ENCODE data around the gene TVP23C. TPM values are rescaled to one million over a fixed set of nuclear protein-coding genes. Genes with fewer than 3 reads are reported as not detected.
"Not testable (repeated sequence)": the region's sequence is repeated elsewhere in the genome, so short reads cannot be mapped to it uniquely, and the experiment has no call there.

TVP23C gene
- total RNA-seq, 2 experiments from 2014 or later = 14.8 to 16.0 TPM

DNA sequence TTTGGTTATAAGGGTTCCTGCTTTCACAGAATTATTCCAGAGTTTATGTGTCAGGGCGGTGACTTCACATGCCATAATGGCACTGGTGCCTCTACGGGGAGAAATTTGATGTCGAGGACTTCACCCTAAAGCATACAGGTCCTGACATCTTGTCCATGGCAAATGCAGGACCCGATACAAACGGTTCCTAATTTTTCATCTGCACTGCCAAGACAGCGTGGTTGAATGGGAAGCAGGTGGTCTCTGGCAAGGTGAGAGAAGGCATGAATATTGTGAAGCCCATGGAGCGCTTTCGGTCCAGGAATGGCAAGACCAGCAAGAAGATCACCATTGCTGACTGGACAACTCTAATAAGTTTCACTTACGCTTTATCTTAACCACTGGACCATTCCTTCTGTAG, 56.3 kb downstream of the TVP23C start:
- ChIA-PET CTCF (no interaction called here), POLR2A (no interaction called here)
- no peaks in the 10 kb centered on the region for H3K27me3 Mint-ChIP-seq
- ATAC-seq (ENCODE audit: poor library complexity) (no peak), DNase-seq (no peak)
- no peaks in the 10 kb centered on the region for H3K9me3 Mint-ChIP-seq
- peaks cover 6% of the 10 kb centered on the region for H3K4me1 Mint-ChIP-seq (ENCODE audit: low read depth)
- no peak overlapping the region for H3K27ac ChIP-seq (ENCODE audit: low read depth in 1 of 2, low read length in 2 of 2)
- no peak overlapping the region for H3K27ac Mint-ChIP-seq
- no peak overlapping the region for H3K4me3 Mint-ChIP-seq
- no peaks in the 10 kb centered on the region for H3K9me3 ChIP-seq (ENCODE audit: control insufficient read depth in 1 of 2, insufficient read depth in 1 of 2, low read length in 2 of 2)
- H3K27me3 ChIP-seq (ENCODE audit: control insufficient read depth in 1 of 2, insufficient read depth in 2 of 2, low read length in 2 of 2) = no peaks in the 10 kb centered on the region
- H3K4me1 ChIP-seq (ENCODE audit: insufficient read depth, low read length) = peaks cover 10% of the 10 kb centered on the region
- intact Hi-C loops (cut with DNase I, micrococcal nuclease) = no loop called here
- TF ChIP-seq, protein P1, sequence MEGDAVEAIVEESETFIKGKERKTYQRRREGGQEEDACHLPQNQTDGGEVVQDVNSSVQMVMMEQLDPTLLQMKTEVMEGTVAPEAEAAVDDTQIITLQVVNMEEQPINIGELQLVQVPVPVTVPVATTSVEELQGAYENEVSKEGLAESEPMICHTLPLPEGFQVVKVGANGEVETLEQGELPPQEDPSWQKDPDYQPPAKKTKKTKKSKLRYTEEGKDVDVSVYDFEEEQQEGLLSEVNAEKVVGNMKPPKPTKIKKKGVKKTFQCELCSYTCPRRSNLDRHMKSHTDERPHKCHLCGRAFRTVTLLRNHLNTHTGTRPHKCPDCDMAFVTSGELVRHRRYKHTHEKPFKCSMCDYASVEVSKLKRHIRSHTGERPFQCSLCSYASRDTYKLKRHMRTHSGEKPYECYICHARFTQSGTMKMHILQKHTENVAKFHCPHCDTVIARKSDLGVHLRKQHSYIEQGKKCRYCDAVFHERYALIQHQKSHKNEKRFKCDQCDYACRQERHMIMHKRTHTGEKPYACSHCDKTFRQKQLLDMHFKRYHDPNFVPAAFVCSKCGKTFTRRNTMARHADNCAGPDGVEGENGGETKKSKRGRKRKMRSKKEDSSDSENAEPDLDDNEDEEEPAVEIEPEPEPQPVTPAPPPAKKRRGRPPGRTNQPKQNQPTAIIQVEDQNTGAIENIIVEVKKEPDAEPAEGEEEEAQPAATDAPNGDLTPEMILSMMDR (IDR thresholded peaks at IDR 0.05) = no peak
- peaks cover 7% of the 10 kb centered on the region for H3K36me3 ChIP-seq (ENCODE audit: insufficient read depth, low read length)
- H3K36me3 Mint-ChIP-seq (ENCODE audit: low read depth) = peaks cover 28% of the 10 kb centered on the region
- H3K4me3 ChIP-seq (ENCODE audit: low read length) = no peak overlapping the region

DNA sequence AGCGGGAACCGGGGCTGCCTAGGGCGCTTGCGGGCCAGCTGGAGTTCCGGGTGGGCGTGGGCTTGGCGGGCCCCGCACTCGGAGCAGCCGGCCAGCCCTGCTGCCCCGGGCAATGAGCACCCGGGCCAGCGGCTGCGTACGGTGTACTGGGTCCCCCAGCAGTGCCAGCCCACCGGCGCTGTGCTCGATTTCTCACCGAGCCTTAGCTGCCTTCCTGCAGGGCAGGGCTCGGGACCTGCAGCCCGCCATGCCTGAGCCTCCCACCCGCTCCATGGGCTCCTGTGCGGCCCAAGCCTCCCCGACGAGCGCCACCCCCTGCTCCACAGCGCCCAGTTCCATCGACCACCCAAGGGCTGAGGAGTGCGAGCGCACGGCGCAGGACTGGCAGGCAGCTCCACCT, 57.6 kb downstream of the TVP23C start:
- H3K27ac ChIP-seq (ENCODE audit: low read depth in 1 of 2, low read length in 2 of 2); intact Hi-C loops (cut with DNase I, micrococcal nuclease); H3K27me3 ChIP-seq (ENCODE audit: control insufficient read depth in 1 of 2, insufficient read depth in 2 of 2, low read length in 2 of 2); DNase-seq; H3K4me3 Mint-ChIP-seq; H3K9me3 ChIP-seq (ENCODE audit: control insufficient read depth in 1 of 2, insufficient read depth in 1 of 2, low read length in 2 of 2); H3K27me3 Mint-ChIP-seq; H3K27ac Mint-ChIP-seq; H3K4me3 ChIP-seq (ENCODE audit: low read length); H3K9me3 Mint-ChIP-seq; ATAC-seq (ENCODE audit: poor library complexity); H3K4me1 Mint-ChIP-seq (ENCODE audit: low read depth); POLR2A ChIA-PET; CTCF ChIA-PET: not testable (repeated sequence)
- Histone ChIP-seq H3K4me1 (ENCODE audit: insufficient read depth, low read length) (peaks cover 10% of the 10 kb centered on the region), H3K36me3 (ENCODE audit: insufficient read depth, low read length) (peaks cover 10% of the 10 kb centered on the region)
- H3K36me3 Mint-ChIP-seq (ENCODE audit: low read depth) = peaks cover 34% of the 10 kb centered on the region

DNA sequence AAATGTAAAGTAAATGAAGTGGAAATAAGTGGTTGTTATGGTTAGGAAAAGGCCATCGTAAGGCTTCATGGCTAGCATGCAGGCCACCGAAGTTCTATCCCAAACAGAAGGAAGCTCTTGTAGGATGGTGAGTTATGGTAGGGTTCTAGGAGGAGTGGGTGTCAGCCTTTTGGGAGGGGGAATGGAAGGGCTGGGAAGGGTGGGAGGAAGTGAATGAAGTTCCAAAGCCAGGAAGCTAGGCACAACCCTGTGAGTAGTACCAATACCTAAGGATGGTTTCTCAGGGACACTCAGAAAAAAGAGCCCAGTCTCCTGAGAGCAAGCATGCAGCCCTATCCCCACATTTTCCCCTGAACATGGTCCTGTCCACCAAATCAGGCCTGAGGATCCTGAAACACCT, 59.6 kb downstream of the TVP23C start:
- peaks cover 10% of the 10 kb centered on the region for H3K36me3 ChIP-seq (ENCODE audit: insufficient read depth, low read length)
- H3K9me3 Mint-ChIP-seq = no peaks in the 10 kb centered on the region
- no peaks in the 10 kb centered on the region for H3K27me3 Mint-ChIP-seq
- TF ChIP-seq, protein P1 (IDR thresholded peaks at IDR 0.05) = no peak
- H3K4me3 Mint-ChIP-seq = no peak overlapping the region
- no peaks in the 10 kb centered on the region for H3K27me3 ChIP-seq (ENCODE audit: control insufficient read depth in 1 of 2, insufficient read depth in 2 of 2, low read length in 2 of 2)
- H3K4me1 Mint-ChIP-seq (ENCODE audit: low read depth) = peaks cover 6% of the 10 kb centered on the region
- H3K9me3 ChIP-seq (ENCODE audit: control insufficient read depth in 1 of 2, insufficient read depth in 1 of 2, low read length in 2 of 2) = no peaks in the 10 kb centered on the region
- DNase-seq = no peak
- ChIA-PET POLR2A (no interaction called here), CTCF (no interaction called here)
- no peak for ATAC-seq (ENCODE audit: poor library complexity)
- intact Hi-C loops (cut with DNase I, micrococcal nuclease) = loop anchor here (1.0 to 2.0 kb wide), 2 partner anchors 246 to 247 kb away; no protein-coding TSS in a partner anchor
- H3K4me1 ChIP-seq (ENCODE audit: insufficient read depth, low read length) = peaks cover 10% of the 10 kb centered on the region
- no peak overlapping the region for H3K4me3 ChIP-seq (ENCODE audit: low read length)
- no peak overlapping the region for H3K27ac ChIP-seq (ENCODE audit: low read depth in 1 of 2, low read length in 2 of 2)
- H3K36me3 Mint-ChIP-seq (ENCODE audit: low read depth) = peaks cover 29% of the 10 kb centered on the region
- no peak overlapping the region for H3K27ac Mint-ChIP-seq
